T-cell (primary cell): ENCODE measurements around the gene ZDHHC14. TPM values are rescaled to one million over a fixed set of nuclear protein-coding genes. Genes with fewer than 3 reads are reported as not detected.
"Not testable (repeated sequence)": the region's sequence is repeated elsewhere in the genome, so short reads cannot be mapped to it uniquely, and the experiment has no call there.

Experiments
- ATAC-seq, 4 experiments: fragments of 200-7000 bp in 3 of 4; fragments of 150-1000 bp in 1 of 4; cut with Tn5 transposase; replicated peaks in 1 of 4; 1 replicate in 3 of 4; 2 replicates in 1 of 4; pipeline ENCODE4 v1.10.0; 2021; ENCODE audit warnings: moderate library complexity in 3 of 4, mild to moderate bottlenecking in 2 of 4, moderate number of reproducible peaks in 1 of 4
- CTCF ChIA-PET, 2 donors: fragments of 300-600 bp; sonication (Branson Sonifier 250); formaldehyde crosslinking; loops; one replicate each; lab custom pipeline; 2022; ENCODE audit warnings: antibody characterized with exemption in 2 of 2; lab: Charles Lee
- POLR2A ChIA-PET, 2 donors: fragments of 300-600 bp; sonication (Branson Sonifier 250); formaldehyde crosslinking; loops; one replicate each; lab custom pipeline; 2022; ENCODE audit warnings: antibody characterized with exemption in 2 of 2; lab: Charles Lee
- DNase-seq, 35 experiments: peaks; one replicate each; pipeline versions ENCODE4 v3.0.0 to v3.0.0-alpha.2; 2013 to 2023
- H3K27ac ChIP-seq: one replicate; pipeline ENCODE4 v1.5.1; 2013; ENCODE audit warnings: low read length
- H3K27me3 ChIP-seq, 2 experiments: replicated peaks in 1 of 2; 1 replicate in 1 of 2; 2 replicates in 1 of 2; pipeline versions ENCODE4 v1.6.1 to v1.7.0; 2013; ENCODE audit warnings: low read length in 1 of 2, mixed read lengths in 1 of 2; ENCODE audit not compliant: control insufficient read depth in 2 of 2, insufficient read depth in 2 of 2; ENCODE audit errors: extremely low read depth in 1 of 2
- H3K36me3 ChIP-seq, 2 donors: 1 replicate in 1 of 2; 2 replicates in 1 of 2; pipeline versions ENCODE4 v1.6.1 to v1.7.0; 2013; ENCODE audit warnings: low read length in 1 of 2; ENCODE audit not compliant: control insufficient read depth in 2 of 2, insufficient read depth in 1 of 2; ENCODE audit errors: extremely low read depth in 1 of 2
- H3K4me1 ChIP-seq, 2 experiments: 1 replicate in 1 of 2; 2 replicates in 1 of 2; pipeline versions ENCODE4 v1.6.1 to v1.7.0; 2013; ENCODE audit warnings: low read length in 2 of 2, mixed read lengths in 1 of 2; ENCODE audit not compliant: insufficient read depth in 2 of 2, control insufficient read depth in 1 of 2; ENCODE audit errors: extremely low read depth in 1 of 2
- H3K4me3 ChIP-seq, 2 donors: 1 replicate in 1 of 2; 2 replicates in 1 of 2; pipeline versions ENCODE4 v1.5.1 to v1.7.0; 2013; ENCODE audit warnings: mild to moderate bottlenecking in 2 of 2, low read length in 1 of 2, moderate library complexity in 1 of 2; ENCODE audit not compliant: control insufficient read depth in 1 of 2; ENCODE audit errors: extremely low read depth in 1 of 2
- H3K9me3 ChIP-seq: 2 replicates; pipeline ENCODE4 v1.7.0; 2013
- H3K27ac Mint-ChIP-seq, 2 donors: one replicate each; pipeline ENCODE4 v1.8.0; 2020 to 2021; ENCODE audit warnings: mild to moderate bottlenecking in 2 of 2, mixed read lengths in 2 of 2
- H3K27me3 Mint-ChIP-seq, 2 donors: one replicate each; pipeline ENCODE4 v1.8.0; 2021 to 2022; ENCODE audit warnings: mixed read lengths in 2 of 2
- H3K36me3 Mint-ChIP-seq: one replicate; pipeline ENCODE4 v1.8.0; 2021; ENCODE audit warnings: mixed read lengths
- H3K4me1 Mint-ChIP-seq, 3 donors: one replicate each; pipeline ENCODE4 v1.8.0; 2020 to 2022; ENCODE audit warnings: mixed read lengths in 3 of 3, mild to moderate bottlenecking in 1 of 3
- H3K4me3 Mint-ChIP-seq, 3 donors: one replicate each; pipeline ENCODE4 v1.8.0; 2020 to 2022; ENCODE audit warnings: mild to moderate bottlenecking in 3 of 3, mixed read lengths in 3 of 3, moderate library complexity in 3 of 3
- H3K9me3 Mint-ChIP-seq, 3 donors: one replicate each; pipeline ENCODE4 v1.8.0; 2020 to 2022; ENCODE audit warnings: mixed read lengths in 3 of 3
- WGBS: methylation state at CpG from one replicate; pipeline ENCODE4 v1.1.5; 2013; ENCODE audit warnings: missing lambda C conversion rate; ENCODE audit not compliant: insufficient coverage; 5-methylcytosine and 5-hydroxymethylcytosine counted together
- total RNA-seq, 35 experiments: library from RNA in 6 of 35; stranded (reverse) in 6 of 35; fragments of 120-200 nt in 1 of 35; gene quantifications; one replicate each; pipeline versions ENCODE4 v1.2.1 to v1.2.4 and lab custom pipeline; 2013 to 2026

ZDHHC14 gene
- total RNA-seq, 5 donors from 2014 or later (not counting 1 experiment from before 2014, with no cell fraction given) = 2.1 to 3.7 (median 2.6) TPM

DNA sequence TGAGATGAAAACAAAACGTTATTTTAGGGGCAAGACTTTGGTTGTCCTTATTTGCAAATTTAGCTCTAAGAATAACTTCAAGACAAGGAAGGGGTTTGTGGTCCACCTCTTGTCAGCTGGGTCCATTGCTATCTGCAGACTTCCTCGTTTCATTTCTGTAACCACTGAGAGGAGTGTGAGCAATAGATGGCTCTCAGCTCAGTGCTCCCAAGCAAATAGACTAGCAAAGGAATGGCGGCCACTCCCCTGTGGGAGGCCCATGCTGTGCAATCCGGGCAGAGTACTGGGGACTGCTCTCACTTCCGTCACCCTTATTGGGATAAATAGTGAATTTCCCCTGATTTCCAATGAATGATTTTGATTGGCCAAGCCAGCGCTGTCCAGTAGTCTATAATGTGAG is 176.6 kb downstream of the ZDHHC14 start:
- ATAC-seq = no peak
- no peaks in the 10 kb centered on the region for H3K27me3 ChIP-seq
- H3K4me3 ChIP-seq = no peak overlapping the region
- H3K9me3 ChIP-seq = no peaks in the 10 kb centered on the region
- no peaks in the 10 kb centered on the region for H3K36me3 Mint-ChIP-seq
- peaks cover 7 to 30% of the 10 kb centered on the region in 2 experiments for H3K4me1 ChIP-seq
- DNase-seq = no peak
- CTCF ChIA-PET = no interaction called here
- H3K4me1 Mint-ChIP-seq = peaks cover 24 to 42% (median 34%) of the 10 kb centered on the region in 3 donors
- H3K9me3 Mint-ChIP-seq = no peaks in the 10 kb centered on the region
- H3K27me3 Mint-ChIP-seq = peaks cover 0 to 4% of the 10 kb centered on the region in 2 donors
- no peak overlapping the region for H3K27ac ChIP-seq
- H3K4me3 Mint-ChIP-seq = no peak overlapping the region
- WGBS = no CpG with 5 or more reads among the region's 6 CpGs
- POLR2A ChIA-PET = no interaction called here
- H3K36me3 ChIP-seq = no peaks in the 10 kb centered on the region
- H3K27ac Mint-ChIP-seq = no peak overlapping the region

DNA sequence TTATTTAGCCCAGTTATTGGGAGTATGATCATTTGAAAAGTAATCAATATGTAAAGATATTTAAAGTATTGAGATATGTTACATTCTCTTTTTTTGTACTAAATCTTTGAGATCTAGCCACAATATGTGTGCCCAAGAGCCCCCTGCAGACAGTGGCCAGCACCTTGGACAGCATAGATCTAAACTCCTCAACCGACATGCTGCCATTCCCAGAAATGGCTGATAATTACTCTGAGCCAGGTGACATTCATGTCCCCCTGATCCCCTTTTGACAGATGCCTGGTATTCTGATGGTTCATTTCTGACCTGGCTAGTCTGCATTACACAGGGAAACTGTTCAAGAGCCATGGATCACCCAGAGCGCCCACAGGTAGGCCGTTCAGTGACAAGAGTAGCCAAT is 177.1 kb downstream of the ZDHHC14 start:
- Mint-ChIP-seq H3K4me1 (peaks cover 21 to 44% (median 39%) of the 10 kb centered on the region in 3 donors), H3K4me3 (no peak overlapping the region), H3K27ac (no peak overlapping the region), H3K9me3 (no peaks in the 10 kb centered on the region), H3K36me3 (no peaks in the 10 kb centered on the region), H3K27me3 (no peaks in the 10 kb centered on the region)
- no peaks in the 10 kb centered on the region for H3K27me3 ChIP-seq
- ATAC-seq (no peak), DNase-seq (no peak)
- H3K4me3 ChIP-seq = no peak overlapping the region
- ChIA-PET POLR2A (no interaction called here), CTCF (no interaction called here)
- H3K27ac ChIP-seq = no peak overlapping the region
- H3K4me1 ChIP-seq = peaks cover 7 to 35% of the 10 kb centered on the region in 2 experiments
- 98% methylated on average over 3 of the region's 3 CpGs for WGBS
- no peaks in the 10 kb centered on the region for H3K9me3 ChIP-seq
- no peaks in the 10 kb centered on the region for H3K36me3 ChIP-seq

DNA sequence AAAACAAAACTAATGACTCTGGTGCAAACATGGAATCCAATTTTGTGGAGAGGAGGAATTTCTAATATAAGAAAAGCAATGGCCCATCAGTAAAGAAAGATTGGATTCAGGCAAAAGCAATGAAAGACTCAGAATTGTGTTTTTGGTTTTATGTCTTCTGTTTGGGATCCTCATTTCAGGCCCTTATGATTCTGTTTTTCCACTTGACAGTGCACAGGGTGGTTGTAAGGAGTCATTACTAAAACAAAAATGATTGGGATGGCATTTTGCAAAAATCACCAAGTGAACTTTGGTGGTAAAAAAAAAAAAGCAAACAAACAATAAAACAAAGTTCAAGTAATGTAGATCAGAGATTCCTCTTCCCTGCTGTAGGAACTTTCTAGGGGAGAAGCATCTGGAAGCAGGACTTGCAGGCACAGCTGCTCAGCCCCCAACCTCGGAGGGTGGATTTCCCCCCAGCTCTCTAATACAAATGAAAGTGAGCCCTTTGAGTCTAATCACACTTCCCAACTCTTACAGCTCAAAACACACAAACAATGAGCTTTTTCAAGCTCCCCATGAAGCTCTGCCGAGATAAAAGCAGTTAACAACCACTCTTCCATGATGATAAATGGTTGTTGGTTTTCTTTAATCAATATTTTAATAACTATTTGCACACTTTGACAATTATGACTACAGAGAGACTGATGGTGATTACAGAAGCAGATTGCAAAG is 177.7 kb downstream of the ZDHHC14 start:
- H3K9me3 ChIP-seq = no peaks in the 10 kb centered on the region
- H3K4me3 Mint-ChIP-seq = no peak overlapping the region
- H3K27ac ChIP-seq = no peak overlapping the region
- H3K36me3 Mint-ChIP-seq = no peaks in the 10 kb centered on the region
- no peaks in the 10 kb centered on the region for H3K9me3 Mint-ChIP-seq
- H3K27me3 Mint-ChIP-seq = no peaks in the 10 kb centered on the region
- no peak for ATAC-seq
- ChIA-PET POLR2A (no interaction called here), CTCF (no interaction called here)
- H3K27ac Mint-ChIP-seq = no peak overlapping the region
- WGBS = no CpG with 5 or more reads among the region's 2 CpGs
- no peak overlapping the region for H3K4me3 ChIP-seq
- H3K4me1 ChIP-seq = peaks cover 7 to 40% of the 10 kb centered on the region in 2 experiments
- H3K4me1 Mint-ChIP-seq = peaks cover 21 to 48% (median 42%) of the 10 kb centered on the region in 3 donors
- DNase-seq = no peak
- no peaks in the 10 kb centered on the region for H3K27me3 ChIP-seq
- H3K36me3 ChIP-seq = no peaks in the 10 kb centered on the region

DNA sequence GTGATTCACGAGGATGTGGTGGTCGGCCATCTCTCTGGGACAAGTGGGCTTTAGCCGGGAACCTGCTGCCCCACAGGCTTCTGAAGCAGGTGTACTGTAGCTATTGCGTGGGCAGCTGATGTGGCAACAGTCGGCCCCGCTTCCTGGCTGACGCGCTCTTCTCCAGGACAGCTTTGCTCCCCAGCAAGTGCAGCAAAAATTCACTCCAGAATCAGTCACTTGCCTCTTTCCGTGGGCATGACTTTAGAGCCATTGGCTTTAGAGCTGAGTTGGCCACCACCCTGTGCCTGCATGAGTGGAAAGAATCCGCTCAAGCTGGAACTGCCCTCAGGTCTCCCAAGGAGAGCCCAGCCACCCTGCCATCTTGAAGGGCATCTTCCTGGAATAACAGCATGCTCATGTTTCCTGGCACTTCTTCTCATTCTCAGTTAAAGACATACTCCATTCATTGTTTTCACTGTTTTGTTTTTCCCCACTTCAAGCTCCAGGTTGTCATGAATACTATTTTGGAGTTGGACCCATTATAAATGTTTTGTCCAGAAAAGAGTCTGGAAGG is 178.3 kb downstream of the ZDHHC14 start:
- Histone ChIP-seq H3K27me3 (no peaks in the 10 kb centered on the region), H3K9me3 (no peaks in the 10 kb centered on the region), H3K27ac (no peak overlapping the region), H3K36me3 (no peaks in the 10 kb centered on the region), H3K4me1 (peaks cover 7 to 43% of the 10 kb centered on the region in 2 experiments), H3K4me3 (no peak overlapping the region)
- H3K9me3 Mint-ChIP-seq = no peaks in the 10 kb centered on the region
- no peak overlapping the region for H3K4me3 Mint-ChIP-seq
- ATAC-seq (no peak), DNase-seq (no peak)
- no peak overlapping the region for H3K27ac Mint-ChIP-seq
- POLR2A ChIA-PET = no interaction called here
- H3K4me1 Mint-ChIP-seq = peaks cover 21 to 53% (median 48%) of the 10 kb centered on the region in 3 donors
- 89% methylated on average over 6 of the region's 10 CpGs for WGBS
- CTCF ChIA-PET = no interaction called here
- H3K27me3 Mint-ChIP-seq = no peaks in the 10 kb centered on the region
- no peaks in the 10 kb centered on the region for H3K36me3 Mint-ChIP-seq

DNA sequence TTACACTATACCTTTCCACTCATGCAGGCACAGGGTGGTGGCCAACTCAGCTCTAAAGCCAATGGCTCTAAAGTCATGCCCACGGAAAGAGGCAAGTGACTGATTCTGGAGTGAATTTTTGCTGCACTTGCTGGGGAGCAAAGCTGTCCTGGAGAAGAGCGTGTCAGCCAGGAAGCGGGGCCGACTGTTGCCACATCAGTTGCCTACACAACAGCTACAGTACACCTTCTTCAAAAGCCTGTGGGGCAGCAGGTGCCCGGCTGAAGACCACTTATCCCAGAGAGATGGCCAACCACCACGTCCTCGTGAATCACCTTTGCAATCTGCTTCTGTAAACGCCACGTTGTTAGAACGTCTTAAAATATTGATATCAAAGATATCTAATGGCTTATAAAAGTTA is 179.1 kb downstream of the ZDHHC14 start:
- H3K4me3 ChIP-seq, H3K27ac Mint-ChIP-seq, H3K27me3 ChIP-seq, H3K36me3 Mint-ChIP-seq, POLR2A ChIA-PET, ATAC-seq, H3K27ac ChIP-seq, CTCF ChIA-PET, H3K4me3 Mint-ChIP-seq, H3K36me3 ChIP-seq, H3K9me3 ChIP-seq, H3K9me3 Mint-ChIP-seq, H3K27me3 Mint-ChIP-seq, DNase-seq: not testable (repeated sequence)
- H3K4me1 ChIP-seq = peaks cover 7 to 43% of the 10 kb centered on the region in 2 experiments
- peaks cover 21 to 53% (median 51%) of the 10 kb centered on the region in 3 donors for H3K4me1 Mint-ChIP-seq
- 92% methylated on average over 4 of the region's 10 CpGs for WGBS

DNA sequence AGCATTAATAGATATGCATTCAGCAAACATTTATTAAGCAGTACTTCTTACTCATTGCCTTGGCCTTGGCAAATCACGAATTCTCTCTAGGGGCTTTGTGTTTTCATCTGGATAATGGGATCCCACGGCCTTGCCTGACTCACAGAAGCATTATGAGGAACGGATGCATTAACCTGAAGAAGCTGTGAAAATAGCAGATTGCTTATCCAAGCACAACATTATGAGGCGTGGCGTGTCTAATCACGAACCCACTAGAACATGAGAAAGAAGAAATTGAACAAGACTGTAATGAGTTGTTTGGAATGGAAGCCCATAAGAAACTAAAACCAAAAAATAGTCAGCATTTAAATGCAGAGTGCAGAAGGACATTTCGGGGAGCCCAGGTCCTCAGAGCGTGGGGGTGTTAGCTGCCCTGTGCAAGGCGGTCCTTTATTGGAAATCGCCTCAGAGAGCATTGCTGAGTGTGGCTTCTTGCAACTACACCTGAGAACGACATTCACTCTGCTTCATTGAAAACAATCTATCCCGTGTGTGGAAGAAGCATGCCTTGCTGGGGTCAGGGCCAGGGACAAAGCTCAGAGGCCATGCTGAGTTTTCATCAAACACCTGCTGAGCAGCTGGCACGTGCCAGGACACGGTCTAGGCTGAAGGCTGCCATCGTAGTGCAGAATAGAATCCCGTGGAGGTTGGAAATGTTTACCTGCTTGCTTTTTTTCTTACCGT is 179.9 kb downstream of the ZDHHC14 start:
- Histone ChIP-seq H3K4me1 (peaks cover 7 to 43% of the 10 kb centered on the region in 2 experiments), H3K27ac (no peak overlapping the region), H3K27me3 (no peaks in the 10 kb centered on the region), H3K36me3 (no peaks in the 10 kb centered on the region), H3K4me3 (no peak overlapping the region), H3K9me3 (no peaks in the 10 kb centered on the region)
- peaks cover 21 to 53% (median 51%) of the 10 kb centered on the region in 3 donors for H3K4me1 Mint-ChIP-seq
- 97% methylated on average over 9 of the region's 17 CpGs for WGBS
- ChIA-PET CTCF (no interaction called here), POLR2A (no interaction called here)
- H3K27ac Mint-ChIP-seq = no peak overlapping the region
- H3K27me3 Mint-ChIP-seq = no peaks in the 10 kb centered on the region
- DNase-seq (no peak), ATAC-seq (no peak)
- H3K4me3 Mint-ChIP-seq = no peak overlapping the region
- no peaks in the 10 kb centered on the region for H3K36me3 Mint-ChIP-seq
- H3K9me3 Mint-ChIP-seq = no peaks in the 10 kb centered on the region
